Activated T-cell treated with anti-CD3 and anti-CD28 coated beads, Interleukin-2, amount 50 U/mL, for 24 hours (primary cell): ENCODE measurements around the gene MAP1LC3B.

Experiments
- DNase-seq: peaks from one replicate; pipeline ENCODE4 v3.0.0-alpha.2; 2020
- H3K27ac Mint-ChIP-seq: 2 replicates; pipeline ENCODE4 v1.8.0; 2020; ENCODE audit warnings: mild to moderate bottlenecking, mixed read lengths
- H3K27me3 Mint-ChIP-seq: 2 replicates; pipeline ENCODE4 v1.8.0; 2020; ENCODE audit warnings: mixed read lengths
- H3K36me3 Mint-ChIP-seq: 2 replicates; pipeline ENCODE4 v1.8.0; 2020; ENCODE audit warnings: low read depth, mixed read lengths
- H3K4me1 Mint-ChIP-seq: 2 replicates; pipeline ENCODE4 v1.8.0; 2020; ENCODE audit warnings: low read depth, mixed read lengths
- H3K4me3 Mint-ChIP-seq: 2 replicates; pipeline ENCODE4 v1.8.0; 2020; ENCODE audit warnings: mild to moderate bottlenecking, moderate library complexity, mixed read lengths
- H3K9me3 Mint-ChIP-seq: 2 replicates; pipeline ENCODE4 v1.8.0; 2020; ENCODE audit warnings: mixed read lengths

Gene MAP1LC3B

DNA sequence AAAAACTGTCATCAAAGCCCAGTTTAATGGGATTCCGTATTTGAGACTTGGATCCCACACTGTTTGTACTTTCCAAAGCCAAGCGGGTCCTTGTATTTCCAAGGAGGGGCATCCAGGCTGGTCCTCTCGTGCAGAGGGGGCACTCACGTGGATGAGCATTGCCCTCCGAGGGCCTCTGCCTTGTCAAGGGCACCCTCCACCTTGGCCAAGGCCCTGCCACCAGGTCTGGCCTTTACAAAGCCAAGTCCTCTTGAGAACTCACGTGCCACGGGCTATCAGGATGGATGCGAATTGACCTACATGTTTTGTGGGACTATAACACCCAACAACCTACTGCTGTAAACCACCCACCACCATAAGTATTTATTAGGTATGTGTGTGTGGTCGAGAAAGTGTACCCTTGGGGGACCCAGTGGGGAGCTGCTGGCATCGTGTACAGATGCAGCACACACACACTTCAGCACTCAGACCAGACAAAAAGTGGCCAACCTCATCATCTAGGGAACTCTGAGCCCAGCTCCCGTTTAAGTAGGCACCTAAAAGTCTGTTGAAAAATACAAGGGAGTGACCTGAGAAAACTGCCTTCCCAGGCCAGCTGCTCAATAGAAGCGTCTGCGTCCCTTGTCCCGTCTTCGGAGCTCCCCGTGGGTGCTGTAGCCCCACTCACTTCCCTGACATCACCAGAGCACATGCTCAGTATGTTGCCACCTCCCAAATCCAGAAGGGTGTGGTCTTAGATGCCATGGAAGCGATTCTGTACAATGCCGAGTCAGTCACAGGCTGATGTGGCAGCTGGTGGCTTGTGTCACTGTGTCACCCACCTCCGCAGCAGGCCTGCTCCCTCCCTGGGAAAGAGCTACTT, 12.9 kb downstream of the MAP1LC3B start:
- no peak for DNase-seq
- H3K4me1 Mint-ChIP-seq = peaks cover 6% of the 10 kb centered on the region
- H3K27me3 Mint-ChIP-seq = no peaks in the 10 kb centered on the region
- H3K4me3 Mint-ChIP-seq = no peak overlapping the region
- H3K27ac Mint-ChIP-seq = peak overlapping the region; percentile 29
- H3K36me3 Mint-ChIP-seq = peaks cover 87% of the 10 kb centered on the region
- no peaks in the 10 kb centered on the region for H3K9me3 Mint-ChIP-seq

DNA sequence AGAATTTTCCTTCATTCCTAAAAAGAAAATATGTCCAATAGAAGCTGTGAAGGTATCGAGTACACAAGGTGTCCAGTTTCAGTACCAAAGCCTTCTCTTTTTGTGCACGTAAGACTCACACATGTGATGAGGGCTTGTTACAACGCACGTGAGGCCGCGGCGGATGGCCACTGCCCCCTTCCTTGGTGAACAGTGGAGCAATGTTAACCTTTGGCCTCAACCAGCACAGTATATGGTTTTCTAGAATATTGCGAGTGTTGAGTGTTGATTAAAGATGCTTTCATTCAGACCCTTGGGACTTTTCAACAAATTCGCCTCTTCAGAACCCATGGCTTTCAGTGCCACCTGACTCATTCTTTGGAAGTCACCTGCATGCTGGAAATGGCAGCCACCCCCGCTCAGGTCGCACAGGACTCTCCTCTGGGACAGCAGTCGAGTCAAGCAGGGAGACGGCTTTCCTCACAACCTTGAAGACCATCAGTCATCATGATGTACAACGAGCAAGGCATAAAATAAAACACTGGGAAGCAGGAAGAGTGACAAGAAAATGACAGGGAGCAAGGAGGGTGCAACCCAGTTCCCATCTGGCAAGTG, 14.5 kb downstream of the MAP1LC3B start:
- H3K36me3 Mint-ChIP-seq = peaks cover 87% of the 10 kb centered on the region
- H3K27ac Mint-ChIP-seq = peak overlapping the region; percentile 39
- no peak overlapping the region for H3K4me3 Mint-ChIP-seq
- H3K9me3 Mint-ChIP-seq = no peaks in the 10 kb centered on the region
- DNase-seq = no peak
- no peaks in the 10 kb centered on the region for H3K27me3 Mint-ChIP-seq
- peaks cover 6% of the 10 kb centered on the region for H3K4me1 Mint-ChIP-seq

DNA sequence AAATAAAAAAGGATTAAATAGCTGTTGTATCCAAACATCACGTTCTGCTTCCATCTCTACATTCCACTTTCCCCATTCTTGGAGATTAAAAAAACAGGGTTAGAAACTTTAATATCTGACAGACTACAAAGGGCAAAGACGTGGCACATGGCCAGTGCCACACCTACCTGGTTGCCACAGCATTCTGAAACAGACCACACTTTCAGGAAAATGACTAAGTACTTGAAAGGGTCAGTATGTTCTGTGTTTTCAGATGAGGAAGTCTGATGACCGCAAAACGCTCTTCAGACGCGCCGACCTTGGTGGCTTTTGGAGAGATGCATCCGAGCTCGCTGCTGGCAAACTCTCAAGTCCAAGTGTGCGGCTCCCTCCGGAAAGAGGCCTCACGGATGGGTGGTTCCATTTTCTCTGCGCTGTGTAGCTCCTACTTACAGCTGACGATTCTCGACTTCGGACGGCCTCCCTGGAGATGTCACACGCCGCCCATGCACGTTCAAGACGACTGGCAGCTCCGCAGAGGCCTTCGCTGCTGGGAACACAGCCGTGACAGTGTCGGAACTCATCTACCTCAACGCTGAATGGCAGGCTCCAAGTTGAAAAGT, 15.5 kb downstream of the MAP1LC3B start:
- peak overlapping the region; percentile 15 for H3K27ac Mint-ChIP-seq
- H3K36me3 Mint-ChIP-seq = peaks cover 88% of the 10 kb centered on the region
- H3K4me3 Mint-ChIP-seq = no peak overlapping the region
- H3K27me3 Mint-ChIP-seq = no peaks in the 10 kb centered on the region
- H3K9me3 Mint-ChIP-seq = no peaks in the 10 kb centered on the region
- DNase-seq = no peak
- peaks cover 6% of the 10 kb centered on the region for H3K4me1 Mint-ChIP-seq

DNA sequence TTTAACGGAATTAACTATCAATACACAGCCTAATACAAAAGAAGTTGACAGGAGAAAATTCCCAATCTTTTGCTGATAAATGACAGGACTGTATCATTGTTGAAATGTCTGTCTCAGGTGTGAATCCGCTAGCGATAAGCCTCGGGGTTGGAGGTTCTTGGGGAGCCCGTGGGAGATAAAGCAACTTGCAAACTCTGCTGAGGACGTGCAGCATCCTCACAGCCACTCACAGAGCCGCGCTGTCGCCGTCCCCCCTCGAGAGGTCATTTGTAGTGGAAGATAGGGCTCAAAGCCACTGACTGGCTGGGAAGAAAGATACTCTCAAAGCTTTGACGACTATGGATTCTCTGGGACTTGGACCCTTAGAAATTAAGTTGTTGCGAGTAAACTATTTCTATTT, 17.0 kb downstream of the MAP1LC3B start:
- no peak for DNase-seq
- peaks cover 6% of the 10 kb centered on the region for H3K4me1 Mint-ChIP-seq
- peaks cover 86% of the 10 kb centered on the region for H3K36me3 Mint-ChIP-seq
- H3K27me3 Mint-ChIP-seq = no peaks in the 10 kb centered on the region
- H3K4me3 Mint-ChIP-seq = no peak overlapping the region
- H3K27ac Mint-ChIP-seq = no peak overlapping the region
- no peaks in the 10 kb centered on the region for H3K9me3 Mint-ChIP-seq

DNA sequence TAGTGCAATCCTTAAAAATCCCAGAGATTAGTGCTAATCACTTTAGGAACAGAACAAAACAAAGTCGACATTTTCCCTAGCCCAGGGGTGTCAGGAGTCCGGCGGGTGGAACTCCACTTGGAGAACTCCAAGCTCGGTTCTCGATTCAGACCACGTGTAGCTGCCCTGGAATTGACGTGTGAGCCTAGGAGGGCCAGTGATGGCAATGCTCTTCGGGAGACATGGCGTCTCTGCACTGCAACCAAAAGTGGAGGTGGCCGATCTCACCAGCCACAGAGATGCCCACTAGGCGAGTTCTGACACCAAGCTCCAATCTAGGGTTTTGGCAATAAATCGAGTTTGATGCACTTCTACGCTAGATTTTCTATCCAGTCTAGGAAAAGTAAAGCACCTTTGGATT, 17.6 kb downstream of the MAP1LC3B start:
- Mint-ChIP-seq H3K4me3 (no peak overlapping the region), H3K27me3 (no peaks in the 10 kb centered on the region), H3K4me1 (peaks cover 6% of the 10 kb centered on the region), H3K9me3 (no peaks in the 10 kb centered on the region), H3K27ac (no peak overlapping the region), H3K36me3 (peaks cover 85% of the 10 kb centered on the region)
- no peak for DNase-seq

- peak overlapping the region; percentile 19 for H3K27ac Mint-ChIP-seq
Observed at GRCh38 chr16:87410530-87410929, 18.4 kb downstream of the MAP1LC3B start.

GRCh38 chr16:87410968-87411367, 18.8 kb downstream of the MAP1LC3B start:
- Mint-ChIP-seq H3K4me3 (no peak overlapping the region), H3K27me3 (no peaks in the 10 kb centered on the region), H3K36me3 (peaks cover 81% of the 10 kb centered on the region), H3K27ac (peak overlapping the region; percentile 19), H3K4me1 (peaks cover 6% of the 10 kb centered on the region), H3K9me3 (no peaks in the 10 kb centered on the region)
- no peak for DNase-seq

More at GRCh38 chr16:87410530-87410929, 18.4 kb downstream of the MAP1LC3B start:
- Mint-ChIP-seq H3K4me3 (no peak overlapping the region), H3K4me1 (peaks cover 6% of the 10 kb centered on the region), H3K9me3 (no peaks in the 10 kb centered on the region), H3K27me3 (no peaks in the 10 kb centered on the region), H3K36me3 (peaks cover 82% of the 10 kb centered on the region)
- no peak for DNase-seq

DNA sequence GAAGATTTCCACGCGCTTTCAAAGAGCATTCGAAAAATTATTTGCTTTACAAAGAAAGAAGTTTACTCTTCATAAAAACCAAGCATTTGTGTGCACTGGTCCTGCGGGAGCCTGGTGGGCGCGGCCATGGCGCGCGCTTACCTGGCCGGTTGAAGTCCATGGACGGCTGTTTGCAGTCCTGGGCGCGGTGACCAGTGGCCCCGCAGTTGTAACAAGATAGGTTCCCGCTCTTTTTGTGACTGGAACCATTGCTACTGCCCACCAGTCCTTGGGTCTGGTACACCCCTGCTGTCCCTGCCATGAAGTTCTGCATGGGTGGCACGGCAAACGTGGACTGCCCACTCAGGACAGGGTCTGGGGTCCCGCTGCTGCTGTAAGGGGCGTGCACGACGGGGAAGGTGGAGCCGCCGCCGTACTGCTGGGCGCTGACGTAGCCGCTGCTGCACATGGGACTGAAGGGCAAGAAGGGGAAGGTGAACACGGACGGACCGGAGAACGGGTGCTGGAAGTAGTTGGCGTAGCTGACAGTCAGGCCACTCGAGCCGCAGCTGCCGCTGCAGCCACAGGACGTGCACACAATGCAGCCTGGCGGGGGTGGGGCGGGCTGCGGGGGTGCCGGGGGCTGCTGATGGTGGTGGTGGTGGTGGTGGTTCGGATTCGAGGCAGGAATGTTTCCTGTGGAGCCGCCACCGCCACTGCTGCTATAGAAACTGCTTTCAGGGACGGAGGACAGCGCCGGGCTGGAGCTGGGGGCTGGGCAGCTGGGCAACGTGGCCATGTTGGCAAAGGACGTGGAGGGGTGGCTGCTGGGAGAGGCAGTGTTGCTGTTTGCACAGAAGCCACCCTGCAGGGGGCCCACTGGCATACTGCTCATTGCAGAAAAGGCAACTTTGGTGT, 19.5 kb downstream of the MAP1LC3B start:
- peaks cover 6% of the 10 kb centered on the region for H3K4me1 Mint-ChIP-seq
- no peaks in the 10 kb centered on the region for H3K27me3 Mint-ChIP-seq
- H3K36me3 Mint-ChIP-seq = peaks cover 81% of the 10 kb centered on the region
- DNase-seq = no peak
- H3K4me3 Mint-ChIP-seq = no peak overlapping the region
- no peaks in the 10 kb centered on the region for H3K9me3 Mint-ChIP-seq
- H3K27ac Mint-ChIP-seq = no peak overlapping the region

- H3K27me3 Mint-ChIP-seq = no peaks in the 10 kb centered on the region
- DNase-seq = no peak
- H3K4me3 Mint-ChIP-seq = no peak overlapping the region
- peaks cover 81% of the 10 kb centered on the region for H3K36me3 Mint-ChIP-seq
- H3K27ac Mint-ChIP-seq = no peak overlapping the region
- peaks cover 4% of the 10 kb centered on the region for H3K4me1 Mint-ChIP-seq
- H3K9me3 Mint-ChIP-seq = no peaks in the 10 kb centered on the region
Observed at GRCh38 chr16:87412371-87412995, 20.3 kb downstream of the MAP1LC3B start.

- no peaks in the 10 kb centered on the region for H3K27me3 Mint-ChIP-seq
- no peaks in the 10 kb centered on the region for H3K4me1 Mint-ChIP-seq
- no peak overlapping the region for H3K27ac Mint-ChIP-seq
- no peak overlapping the region for H3K4me3 Mint-ChIP-seq
- no peaks in the 10 kb centered on the region for H3K9me3 Mint-ChIP-seq
- H3K36me3 Mint-ChIP-seq = peaks cover 79% of the 10 kb centered on the region
- no peak for DNase-seq
Observed at GRCh38 chr16:87412996-87413421, 20.9 kb downstream of the MAP1LC3B start.

DNA sequence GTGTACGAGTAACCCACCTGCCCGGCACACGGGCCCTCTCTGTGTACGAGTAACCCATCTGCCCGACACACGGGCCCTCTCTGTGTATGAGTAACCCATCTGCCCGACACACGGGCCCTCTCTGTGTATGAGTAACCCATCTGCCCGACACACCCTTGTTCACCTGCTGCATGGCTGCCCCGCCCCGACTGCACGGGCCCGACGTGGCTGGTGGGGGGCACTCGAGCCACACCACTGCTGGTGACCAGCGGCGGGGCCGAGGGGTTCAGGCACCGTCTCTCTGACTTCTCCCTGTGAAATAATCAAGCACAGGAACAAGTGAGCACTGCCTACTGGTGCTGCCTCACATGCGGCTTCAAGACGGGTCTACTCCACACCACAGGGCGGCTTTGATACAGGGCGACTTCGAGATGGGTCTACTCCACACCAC, 22.1 kb downstream of the MAP1LC3B start:
- Mint-ChIP-seq H3K4me1 (no peaks in the 10 kb centered on the region), H3K27ac (no peak overlapping the region), H3K9me3 (no peaks in the 10 kb centered on the region), H3K4me3 (no peak overlapping the region), H3K27me3 (no peaks in the 10 kb centered on the region), H3K36me3 (peaks cover 77% of the 10 kb centered on the region)
- no peak for DNase-seq

DNA sequence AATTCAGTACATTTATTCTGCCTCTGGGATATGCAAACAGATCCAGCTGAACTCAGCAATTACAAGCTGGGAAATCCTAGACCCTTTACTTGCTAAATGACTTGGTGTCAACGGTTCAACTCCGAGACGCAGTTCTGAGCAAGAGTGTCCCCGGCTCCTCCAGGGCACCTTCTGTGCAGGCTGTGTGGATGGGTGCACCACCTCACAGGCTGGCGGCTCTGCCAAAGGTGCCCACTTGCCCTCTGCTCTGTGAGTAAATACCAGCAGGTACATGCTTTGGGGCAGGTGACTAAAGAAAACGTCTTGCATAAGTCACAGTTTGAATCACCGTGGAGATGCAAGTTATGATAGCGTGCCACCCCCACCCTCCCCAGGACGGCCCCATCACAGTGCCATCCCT, 23.3 kb downstream of the MAP1LC3B start:
- Mint-ChIP-seq H3K4me3 (no peak overlapping the region), H3K27ac (no peak overlapping the region), H3K36me3 (peaks cover 75% of the 10 kb centered on the region), H3K9me3 (no peaks in the 10 kb centered on the region), H3K27me3 (no peaks in the 10 kb centered on the region), H3K4me1 (no peaks in the 10 kb centered on the region)
- DNase-seq = no peak

DNA sequence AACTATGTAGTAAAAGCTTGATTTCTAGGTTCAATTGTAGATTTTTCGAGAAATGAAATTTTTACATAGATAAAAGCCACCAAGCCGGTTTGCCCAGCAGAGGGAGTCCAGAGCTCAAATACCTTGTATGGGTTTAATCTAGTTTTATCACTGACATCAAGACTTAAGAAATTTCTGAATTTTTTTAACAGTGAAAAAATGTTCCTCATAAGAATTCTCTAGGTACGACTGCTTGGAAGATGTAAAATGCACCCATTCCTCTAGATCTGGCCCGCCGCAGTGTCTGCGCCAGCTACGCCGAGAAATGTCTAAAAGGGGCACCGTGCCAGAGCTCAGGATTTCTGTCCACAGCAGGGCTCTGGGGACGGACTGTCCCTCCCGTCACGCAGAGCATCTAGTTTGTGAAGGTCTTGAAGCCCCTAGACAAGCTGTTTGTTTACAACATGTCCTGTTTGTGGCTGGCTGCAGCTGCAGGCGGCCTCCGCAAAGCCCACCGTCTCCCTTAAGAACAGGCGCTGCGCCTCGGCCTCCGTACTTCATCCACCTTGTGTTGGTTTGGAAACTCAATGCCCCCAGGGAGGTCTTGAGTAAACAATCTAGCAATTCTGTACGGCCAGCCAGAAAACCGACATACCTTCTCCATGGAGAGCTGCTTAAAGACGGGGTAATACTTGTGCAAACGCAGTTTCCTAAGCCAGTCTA, 24.8 kb downstream of the MAP1LC3B start:
- no peak overlapping the region for H3K27ac Mint-ChIP-seq
- no peaks in the 10 kb centered on the region for H3K4me1 Mint-ChIP-seq
- no peak overlapping the region for H3K4me3 Mint-ChIP-seq
- no peak for DNase-seq
- no peaks in the 10 kb centered on the region for H3K9me3 Mint-ChIP-seq
- no peaks in the 10 kb centered on the region for H3K27me3 Mint-ChIP-seq
- peaks cover 77% of the 10 kb centered on the region for H3K36me3 Mint-ChIP-seq
